Activated T-helper 9 cell treated with anti-CD3 and anti-CD28 coated beads, Interleukin-2, amount 50 U/mL, for 16 hours (primary cell): ENCODE results near the gene CDX2.
A peak's percentile ranks its signal among the peaks of the same experiment; 100 is the strongest.
"Not testable (repeated sequence)": the region's sequence is repeated elsewhere in the genome, so short reads cannot be mapped to it uniquely, and the experiment has no call there.

Source experiments
- DNase-seq: peaks from one replicate; pipeline ENCODE4 v3.0.0-alpha.2; 2020; ENCODE audit warnings: low read depth

Gene CDX2

DNA sequence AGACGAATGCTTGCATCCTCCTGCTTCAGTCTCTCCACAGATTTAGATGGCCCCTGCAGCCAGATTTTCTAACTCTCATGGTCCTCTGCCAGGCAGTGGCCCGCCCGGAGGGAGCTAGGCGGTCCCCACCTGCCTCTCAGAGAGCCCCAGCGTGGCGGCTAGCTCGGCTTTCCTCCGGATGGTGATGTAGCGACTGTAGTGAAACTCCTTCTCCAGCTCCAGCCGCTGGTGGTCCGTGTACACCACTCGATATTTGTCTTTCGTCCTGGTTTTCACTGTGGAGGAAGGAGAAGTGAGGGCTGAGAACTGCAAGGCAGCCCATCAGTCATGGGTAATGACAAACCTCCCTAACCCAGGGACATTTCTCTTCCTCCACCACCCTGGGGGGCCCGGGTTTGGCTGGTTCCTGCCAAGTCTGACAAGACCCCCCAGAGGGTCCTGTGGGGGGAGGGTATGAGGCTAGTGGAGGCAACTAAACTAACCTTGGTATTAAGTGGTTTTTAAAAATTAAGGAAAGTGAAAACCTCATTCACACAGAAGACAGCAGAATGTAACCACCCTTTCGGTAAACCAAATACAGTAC lies 4.3 kb downstream of the CDX2 start:
- DNase-seq: no peak

DNA sequence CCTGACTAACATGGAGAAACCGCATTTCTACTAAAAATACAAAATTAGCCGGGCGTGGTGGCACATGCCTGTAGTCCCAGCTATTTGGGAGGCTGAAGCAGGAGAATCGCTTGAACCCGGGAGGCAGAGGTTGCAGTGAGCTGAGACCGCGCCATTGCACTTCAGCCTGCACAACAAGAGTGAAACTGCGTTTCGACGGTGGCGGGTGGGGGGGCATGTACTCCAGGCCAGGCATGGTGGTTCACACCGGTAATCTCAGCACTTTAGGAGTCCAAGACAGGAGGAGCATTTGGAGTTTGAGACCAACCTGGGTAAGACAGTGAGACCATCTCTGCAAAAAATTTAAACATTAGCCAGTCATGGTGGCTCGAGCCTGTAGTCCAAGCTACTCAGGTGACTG lies 4.9 kb downstream of the CDX2 start:
- not testable (repeated sequence) for DNase-seq

DNA sequence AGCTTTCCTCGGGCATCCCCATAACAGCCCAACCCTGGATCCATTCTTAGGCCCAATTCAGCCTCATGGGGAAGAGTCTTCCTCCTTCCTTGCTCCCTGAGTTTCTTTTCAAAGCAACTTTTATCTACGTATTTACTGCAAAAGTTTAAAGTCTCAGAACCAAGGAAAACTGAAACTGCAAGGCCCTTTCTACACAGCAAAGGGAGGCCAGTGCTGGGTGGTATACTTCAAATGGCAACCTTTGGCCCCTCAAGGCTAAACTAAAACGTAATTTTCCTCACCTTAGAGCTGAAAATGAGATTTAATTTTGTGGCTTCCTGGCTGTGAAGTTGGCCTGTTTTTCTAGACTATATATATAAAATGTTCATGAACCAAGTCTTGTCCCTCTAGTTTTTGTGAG lies 5.6 kb downstream of the CDX2 start:
- DNase-seq: no peak

DNA sequence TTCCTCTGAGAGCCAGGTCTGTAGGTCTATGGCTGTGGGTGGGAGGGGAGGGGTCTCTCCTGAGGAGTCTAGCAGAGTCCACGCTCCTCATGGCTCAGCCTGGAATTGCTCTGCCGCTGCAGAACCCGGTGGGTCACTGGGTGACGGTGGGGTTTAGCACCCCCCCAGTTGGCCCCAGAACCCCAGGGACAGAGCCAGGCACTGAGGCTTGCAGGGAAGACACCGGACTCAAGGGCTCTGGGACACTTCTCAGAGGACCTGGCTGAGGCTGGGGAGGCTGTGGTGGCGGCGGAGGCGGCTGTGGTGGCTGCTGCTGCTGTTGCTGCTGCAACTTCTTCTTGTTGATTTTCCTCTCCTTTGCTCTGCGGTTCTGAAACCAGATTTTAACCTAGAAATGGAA lies 6.1 kb downstream of the CDX2 start:
- no peak for DNase-seq

DNA sequence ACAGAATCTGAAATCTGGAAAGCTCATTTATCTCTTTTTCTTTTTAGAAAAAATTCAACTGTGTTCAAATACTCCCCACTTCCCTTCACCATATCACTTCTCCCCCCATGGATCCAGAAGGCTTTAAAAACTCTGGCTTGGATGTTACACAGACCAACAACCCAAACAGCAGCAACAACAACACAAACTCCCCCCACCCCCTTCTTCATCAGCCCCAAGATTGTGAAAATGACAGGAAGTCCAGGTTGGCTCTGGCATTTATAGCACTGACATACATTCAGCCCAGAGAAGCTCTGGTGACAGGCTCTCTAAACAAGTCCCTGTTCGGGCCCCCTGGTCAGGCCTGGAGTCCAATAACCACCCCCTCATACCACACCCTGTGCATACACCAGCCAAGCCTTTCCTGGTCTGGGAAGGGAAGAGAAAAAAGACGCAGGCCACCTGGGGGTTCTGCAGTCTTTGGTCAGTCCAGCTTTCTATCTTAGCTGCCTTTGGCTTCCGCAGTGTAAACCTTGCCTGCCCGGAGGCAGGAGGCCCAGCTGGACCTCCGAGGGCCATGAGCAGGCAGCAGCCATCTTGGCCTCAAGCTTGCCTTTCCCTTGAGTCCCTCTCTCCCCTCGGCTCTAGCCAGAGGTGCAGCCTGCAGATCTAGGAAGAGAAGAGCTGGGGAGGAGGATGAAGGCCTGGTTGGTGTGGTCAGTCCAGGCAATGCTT lies 6.8 kb downstream of the CDX2 start:
- no peak for DNase-seq

DNA sequence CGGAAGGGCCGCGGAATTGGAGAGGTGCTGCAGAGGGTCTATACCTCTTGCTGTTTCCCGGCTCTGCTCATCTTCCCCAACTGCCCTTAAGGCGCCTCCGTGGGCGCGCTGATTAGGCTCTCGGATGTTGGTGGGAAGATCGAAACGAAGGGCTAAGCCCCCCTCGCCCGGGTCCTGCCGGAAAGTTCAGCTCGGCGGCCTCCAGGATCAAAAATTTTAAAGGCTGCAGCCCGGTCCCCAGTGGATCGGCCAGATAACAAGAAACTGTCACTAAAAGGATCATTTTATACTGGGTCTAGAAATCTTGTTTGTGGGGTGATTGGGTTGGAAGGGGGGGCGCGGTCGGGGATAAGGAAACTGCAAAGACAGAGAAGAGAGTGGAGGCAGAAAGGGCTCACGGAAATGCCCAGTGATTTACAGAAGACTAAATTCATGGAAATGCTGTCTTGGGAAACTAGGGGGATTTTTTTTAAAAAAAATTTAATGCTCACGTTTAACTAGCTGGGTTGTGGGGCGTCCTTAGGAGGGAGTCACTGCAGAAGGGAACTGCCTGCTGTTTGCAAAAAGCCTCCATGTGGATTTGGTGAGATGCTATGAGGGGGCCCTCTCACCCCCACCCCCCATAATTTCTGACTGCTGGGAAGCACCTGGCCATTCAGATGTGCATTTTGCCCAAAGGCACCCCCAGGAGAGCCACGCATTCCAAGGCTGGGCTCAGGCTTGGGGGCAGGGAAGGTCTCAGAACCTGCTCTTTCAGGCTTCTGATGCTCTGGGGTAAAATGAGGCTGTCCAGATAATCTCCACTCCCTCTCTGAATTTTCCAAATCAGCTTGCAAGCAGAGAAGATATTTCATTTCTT lies 7.7 kb downstream of the CDX2 start:
- DNase-seq: no peak

DNA sequence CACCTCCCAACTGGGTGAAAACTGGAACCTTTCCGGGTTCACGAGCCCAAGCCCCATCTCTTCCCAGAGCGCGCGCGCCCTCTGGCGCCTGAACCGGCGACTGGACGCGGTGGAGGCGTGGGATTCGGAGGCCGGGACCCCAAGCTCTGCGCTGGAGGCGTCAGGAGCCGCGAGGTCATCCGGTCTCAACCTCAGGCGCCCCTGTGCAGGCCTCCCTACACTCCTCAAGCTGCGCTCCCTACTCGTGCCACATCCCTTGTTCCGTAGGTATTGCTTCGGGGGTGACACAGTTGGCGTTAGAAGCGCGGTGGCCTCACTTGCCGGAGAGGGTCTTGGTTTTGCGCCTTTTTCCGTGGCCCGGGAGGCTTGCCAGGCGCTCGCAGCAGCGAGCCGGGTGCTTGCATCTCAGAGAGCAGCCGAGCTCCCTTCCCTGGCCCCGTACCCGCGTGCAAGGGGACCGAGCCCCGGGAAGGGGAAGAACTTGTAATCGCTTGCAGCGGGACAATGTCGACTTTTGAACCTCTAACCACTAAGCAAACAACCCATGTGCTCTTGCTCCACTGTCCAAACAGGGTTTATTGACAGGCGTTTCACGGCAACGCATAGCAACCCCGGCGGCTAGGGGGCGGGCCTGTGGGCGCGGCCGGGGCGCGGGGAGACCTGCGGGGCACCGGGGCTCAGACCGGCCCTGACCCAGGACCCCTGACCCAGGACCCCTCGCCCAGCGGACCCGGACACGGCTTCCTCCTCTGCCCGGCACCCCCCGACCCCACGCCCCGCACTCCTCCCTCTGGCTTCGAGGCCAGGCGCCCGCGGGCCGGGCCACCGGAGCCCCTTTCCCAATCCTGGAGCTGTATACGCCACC lies 8.5 kb downstream of the CDX2 start:
- no peak for DNase-seq

DNA sequence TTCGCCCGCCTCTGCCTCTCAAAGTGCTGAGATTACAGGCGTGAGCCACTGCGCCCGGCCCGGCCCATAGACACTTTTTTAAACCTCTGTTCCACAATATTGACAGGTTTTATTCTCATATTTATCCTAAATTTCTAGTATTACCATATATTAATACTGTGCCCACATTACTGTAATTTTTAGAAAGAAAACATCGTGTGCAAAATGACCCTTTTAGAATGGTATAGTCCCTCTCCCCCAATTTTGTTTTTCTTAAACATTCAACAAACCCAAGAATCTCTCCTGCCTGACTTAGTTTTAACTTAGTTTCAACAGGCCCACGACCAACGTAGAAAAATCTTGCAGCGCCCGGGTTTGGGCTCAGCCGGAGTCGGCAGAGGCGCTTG lies 9.1 kb downstream of the CDX2 start:
- DNase-seq: no peak

DNA sequence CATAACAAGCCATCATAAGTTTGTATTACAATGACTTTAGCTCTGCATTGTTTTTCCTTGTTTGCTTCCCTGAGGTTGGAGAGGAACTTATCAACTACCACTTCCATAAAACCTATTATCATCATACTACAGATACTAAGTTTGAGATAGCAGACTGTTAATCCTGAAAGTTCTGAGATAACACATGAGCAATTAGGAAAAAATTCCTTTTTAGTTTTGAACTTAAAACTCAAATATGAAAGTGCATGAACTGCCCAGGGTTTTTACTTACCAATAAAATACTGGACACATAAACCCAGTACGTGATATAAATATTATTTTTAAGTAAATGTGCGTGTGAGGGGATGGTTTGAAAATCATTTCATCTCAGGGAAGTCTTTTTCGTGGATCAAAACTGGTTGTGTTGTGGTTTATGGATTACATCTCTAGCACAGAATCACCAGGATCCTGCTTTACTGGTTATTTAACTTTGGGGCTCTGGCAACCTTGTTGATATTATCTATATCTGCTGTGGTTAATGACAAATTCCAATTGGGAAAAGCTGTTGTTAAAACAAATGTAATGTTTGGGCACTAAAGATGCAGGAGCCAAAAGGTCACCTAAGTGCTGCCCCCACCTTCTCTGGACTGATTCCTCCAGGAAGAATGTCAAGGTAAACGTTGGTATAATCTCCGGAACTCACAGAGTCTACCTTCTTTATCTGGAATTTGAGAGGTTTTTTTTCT lies 12.4 kb downstream of the CDX2 start:
- DNase-seq: no peak

DNA sequence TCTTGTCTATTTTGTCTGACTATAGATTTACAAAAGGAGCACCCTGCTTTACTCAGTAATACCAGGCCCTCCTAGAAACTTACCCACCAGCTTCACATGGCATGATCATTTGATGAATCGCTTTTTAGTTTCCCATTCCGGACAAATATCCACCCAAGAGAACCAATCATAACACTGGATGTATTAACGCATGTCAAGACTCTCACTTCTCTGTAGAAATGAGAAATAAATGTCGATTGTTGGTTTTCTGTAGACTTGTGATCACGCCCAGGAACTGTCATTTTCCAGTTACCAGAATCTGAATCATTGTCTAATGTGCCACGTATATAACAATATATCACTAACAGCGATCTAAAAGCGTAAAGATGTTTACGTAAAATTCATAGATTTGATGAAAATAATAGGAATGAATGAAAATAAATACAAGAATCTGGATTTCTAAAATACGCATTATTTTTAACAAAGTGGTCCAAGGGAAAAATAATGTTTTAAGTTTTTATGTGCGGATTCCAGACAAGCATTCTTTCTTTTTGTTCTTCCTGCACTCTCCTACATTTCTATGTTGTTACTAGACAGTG lies 14.0 kb downstream of the CDX2 start:
- DNase-seq: no peak

DNA sequence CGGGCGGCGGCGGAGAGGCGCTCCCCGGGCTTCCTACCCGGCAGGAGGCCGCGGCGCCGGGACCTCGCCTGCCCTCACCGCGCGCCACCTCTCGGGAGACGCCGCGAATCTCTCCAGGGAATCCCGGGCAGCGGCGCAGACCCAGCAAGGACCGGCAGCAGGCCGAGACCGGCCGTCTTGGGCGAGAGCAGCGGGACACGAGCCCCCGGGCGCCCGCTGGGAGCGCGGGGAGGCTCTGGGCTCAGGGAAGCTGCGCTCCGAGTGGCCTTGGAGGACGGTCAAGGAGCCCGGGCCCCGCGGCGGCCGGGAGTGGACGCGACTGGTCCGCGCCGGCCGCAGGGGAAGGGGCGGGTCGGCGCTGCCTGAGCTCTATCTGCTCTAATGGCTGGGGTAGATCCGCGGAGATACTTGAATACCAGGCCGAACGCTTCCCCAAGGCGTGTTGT lies 14.7 kb downstream of the CDX2 start:
- DNase-seq: no peak

DNA sequence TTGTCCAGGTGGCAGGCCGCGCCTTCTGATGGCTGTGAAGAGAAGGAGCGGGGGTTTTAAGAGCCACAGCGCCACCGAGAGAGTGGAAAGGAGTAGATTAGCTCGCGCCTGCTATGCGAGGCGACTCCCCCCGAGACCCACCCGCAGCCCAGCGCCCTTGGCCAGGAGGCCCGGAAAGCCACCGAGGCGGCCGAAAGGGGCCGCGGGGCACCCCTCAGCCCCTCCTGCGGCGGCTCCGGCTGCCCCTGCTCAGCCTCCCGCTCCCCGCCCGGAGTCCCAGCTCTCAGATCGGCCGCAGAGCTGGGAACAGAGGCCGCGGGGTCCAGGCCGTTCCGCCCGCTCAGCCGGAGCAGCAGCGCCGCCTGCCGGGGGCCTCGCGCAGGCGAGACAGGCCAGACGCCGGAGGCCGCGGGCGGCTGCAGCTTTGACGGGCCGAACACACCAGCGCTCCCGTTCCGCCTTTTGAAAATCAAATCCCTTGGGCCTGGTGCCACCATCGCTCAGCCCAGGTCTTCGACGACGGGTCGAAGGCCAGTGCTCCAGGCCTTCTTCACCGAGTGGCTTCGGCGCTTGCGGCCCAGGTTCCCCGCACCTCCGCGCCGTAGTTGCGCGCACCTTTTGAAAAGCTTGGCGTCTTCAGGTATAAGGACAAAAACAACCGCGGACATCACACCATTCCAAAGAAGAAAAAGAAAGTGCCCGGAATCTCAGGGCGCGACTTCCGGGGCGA lies 15.3 kb downstream of the CDX2 start:
- peak; percentile 25 for DNase-seq

DNA sequence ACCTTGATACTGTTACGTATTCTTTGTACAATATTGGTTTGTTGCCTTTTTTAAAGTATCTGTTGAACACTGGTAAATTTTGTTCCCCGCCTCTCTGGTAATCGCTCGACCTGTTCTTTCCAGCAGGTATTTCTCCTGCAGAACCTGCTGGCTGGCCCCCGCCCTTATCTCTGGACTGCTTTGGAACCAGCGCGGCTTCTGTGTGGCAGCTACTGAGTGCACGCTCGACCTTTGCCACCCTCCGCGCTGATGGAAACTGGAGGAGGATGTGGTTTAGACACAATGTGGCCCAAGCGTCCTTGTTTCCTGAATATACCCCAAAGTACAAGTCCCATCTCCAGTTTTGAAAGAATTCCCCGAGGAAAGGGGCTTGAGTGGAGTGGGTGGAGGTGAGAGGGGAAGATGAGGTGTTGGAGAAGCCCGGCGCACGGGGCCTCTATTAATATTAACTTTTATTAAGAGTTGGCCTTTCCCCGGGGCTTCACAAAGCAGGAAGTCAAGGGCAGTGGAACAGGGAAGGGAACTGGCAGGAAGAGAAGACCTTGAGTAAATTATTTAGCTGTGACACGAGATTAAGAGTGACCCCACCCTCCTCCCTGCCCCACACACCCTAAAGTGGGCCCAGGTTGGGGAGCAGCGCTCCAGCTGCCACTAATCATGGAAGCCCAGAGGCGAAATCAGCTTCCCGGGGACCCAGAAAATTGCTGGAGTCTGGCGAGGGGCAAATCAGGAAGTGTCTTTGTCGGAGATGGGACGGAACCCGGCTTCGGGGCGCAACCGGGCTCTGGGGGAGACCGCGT lies 16.0 kb downstream of the CDX2 start:
- DNase-seq: no peak

DNA sequence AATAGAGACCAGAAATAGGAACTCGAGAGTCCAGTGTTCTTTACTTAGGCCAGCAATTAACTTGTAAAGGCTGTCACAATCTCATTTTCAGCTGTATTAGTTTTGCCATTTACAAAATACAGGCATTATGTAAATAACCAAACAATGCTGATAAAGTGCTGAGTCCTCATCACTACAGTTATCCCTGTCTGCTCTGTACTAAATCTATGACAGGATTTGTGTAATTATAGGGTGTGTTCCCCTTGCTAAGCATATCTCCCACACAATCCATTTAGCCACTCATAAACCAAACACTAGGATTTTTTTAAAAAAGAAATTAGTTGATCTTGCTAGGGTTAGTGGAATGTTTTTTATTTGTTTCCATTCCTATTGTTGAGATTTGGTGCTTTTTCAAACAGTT lies 26.1 kb downstream of the CDX2 start:
- DNase-seq: no peak

DNA sequence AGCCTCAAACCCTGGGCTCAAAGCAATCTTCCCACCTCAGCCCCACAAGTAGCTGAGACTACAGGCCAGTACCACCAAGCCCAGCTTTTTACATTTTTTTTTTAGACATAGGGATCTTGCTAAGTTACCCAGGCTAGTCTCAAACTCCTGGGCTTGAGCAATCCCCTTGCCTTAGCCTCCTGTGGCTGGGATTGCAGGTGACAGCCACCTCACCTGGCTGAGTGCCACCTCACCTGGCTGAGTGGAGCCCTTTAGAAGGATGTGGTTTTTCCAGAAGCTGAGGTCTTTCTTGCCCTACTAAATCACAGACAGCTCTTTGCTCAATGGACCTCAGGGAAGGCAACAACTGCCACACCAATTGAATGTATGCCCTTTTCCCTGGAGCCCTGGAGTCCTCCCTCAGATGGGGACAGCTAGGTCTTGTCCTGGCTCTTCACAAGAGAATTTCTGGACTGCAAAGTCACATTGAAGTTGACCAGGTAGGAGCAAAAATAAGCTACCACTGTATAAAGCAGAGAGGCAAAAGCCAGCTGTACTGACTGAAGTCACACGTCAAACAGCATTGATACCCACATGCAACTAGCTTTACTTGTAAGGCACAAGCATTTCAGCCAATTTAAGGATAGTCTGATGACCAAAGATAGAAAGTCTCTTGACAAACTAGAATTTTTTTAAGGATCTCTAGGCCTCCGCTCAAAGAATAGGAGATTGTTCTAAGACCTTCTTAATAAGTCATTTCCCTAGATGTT lies 35.4 kb downstream of the CDX2 start:
- DNase-seq: no peak

DNA sequence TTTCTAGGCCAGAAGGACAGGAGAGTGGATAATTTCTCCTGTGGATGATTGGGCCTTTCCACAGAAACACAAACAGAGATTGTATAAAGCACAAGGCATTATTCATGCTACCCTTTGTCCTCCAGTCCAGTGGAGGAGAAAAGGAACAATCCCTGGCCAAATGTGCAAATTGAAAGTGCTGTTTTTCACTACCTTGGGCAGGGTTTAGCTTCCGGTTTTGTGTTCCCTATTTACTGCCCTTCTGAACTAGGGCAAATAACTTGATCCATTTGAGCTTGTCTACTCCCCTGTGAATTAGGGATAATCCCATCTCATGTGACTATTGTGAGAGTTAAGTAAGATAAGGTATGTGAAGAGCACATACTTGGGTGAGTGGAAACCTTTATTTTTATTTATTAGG lies 36.0 kb downstream of the CDX2 start:
- no peak for DNase-seq

DNA sequence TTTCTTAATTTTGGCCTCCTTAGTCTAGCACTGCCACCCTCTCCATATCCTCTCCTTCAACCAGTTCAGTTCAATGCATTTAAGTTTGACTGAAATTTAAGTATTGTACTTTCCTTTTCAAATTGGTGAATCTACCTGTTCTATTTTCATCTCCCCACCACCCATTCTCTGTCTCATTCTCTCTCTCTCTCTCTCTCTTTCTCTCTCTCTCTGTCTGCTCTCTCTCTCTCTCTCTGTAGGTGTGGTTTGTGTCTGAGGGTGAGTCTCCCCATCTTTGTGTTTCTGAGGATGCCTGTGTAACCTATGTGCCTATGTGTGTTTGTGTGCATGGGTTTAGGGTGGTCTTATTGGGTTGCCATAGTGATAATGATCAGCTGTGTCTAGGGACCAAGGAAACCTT lies 39.2 kb downstream of the CDX2 start:
- no peak for DNase-seq

DNA sequence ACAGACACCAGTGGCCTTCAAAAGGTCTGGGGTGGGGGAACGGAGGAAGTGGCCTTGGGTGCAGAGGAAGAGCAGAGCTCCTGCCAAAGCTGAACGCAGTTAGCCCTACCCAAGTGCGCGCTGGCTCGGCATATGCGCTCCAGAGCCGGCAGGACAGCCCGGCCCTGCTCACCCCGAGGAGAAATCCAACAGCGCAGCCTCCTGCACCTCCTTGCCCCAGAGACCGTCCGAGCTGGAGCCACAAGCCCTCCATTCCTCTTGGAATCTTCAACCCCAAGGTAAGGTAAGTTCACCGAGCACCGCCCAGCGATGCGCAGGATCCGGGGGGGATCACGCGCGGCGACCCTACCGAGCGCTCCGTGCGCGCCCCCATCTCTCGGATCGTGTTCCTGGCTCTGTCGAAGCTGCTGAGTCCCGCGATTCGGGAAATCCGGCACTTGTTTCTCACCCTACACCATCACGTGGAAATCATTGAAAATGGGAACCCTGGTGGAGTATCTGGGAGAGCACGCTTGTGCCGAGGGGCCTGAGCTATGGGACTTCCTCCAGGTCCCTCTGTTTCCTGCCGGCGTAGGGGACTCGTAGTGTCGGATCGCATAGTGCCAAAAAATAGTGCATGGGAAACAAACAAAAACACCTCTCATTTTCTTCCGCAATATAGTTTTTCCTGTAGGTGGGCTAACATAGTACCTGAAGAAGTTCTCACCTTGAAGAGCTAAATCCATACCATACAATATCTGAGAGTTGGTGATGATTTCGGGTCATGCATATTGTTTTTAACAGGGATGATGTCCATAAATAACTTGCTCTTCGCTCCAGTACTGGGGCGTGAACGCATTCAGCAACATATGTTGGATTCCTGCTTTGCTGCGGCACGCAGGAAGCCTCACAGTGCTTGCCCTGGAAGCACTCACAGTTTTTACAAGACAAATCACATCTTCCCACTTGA lies 40.0 kb downstream of the CDX2 start:
- no peak for DNase-seq
